Activated CD8-positive, alpha-beta T cell treated with anti-CD3 and anti-CD28 coated beads for 36 hours (primary cell): ENCODE results near the gene MYL7. TPM values are rescaled to one million over a fixed set of nuclear protein-coding genes. Genes with fewer than 3 reads are reported as not detected.

Experiments
- ATAC-seq: fragments of 200-7000 bp; cut with Tn5 transposase; one replicate; pipeline ENCODE4 v1.10.0; 2021; ENCODE audit warnings: mild to moderate bottlenecking, moderate library complexity
- CTCF ChIA-PET: fragments of 350-600 bp; sonication (Branson Sonifier 250); formaldehyde crosslinking; loops from one replicate; lab custom pipeline; 2021; ENCODE audit warnings: antibody characterized with exemption; lab: Charles Lee
- POLR2A ChIA-PET: fragments of 350-600 bp; sonication (Branson Sonifier 250); formaldehyde crosslinking; loops from one replicate; lab custom pipeline; 2021; ENCODE audit warnings: antibody characterized with exemption; lab: Charles Lee
- DNase-seq: peaks from one replicate; pipeline ENCODE4 v3.0.0-alpha.2; 2020
- H3K27ac Mint-ChIP-seq: one replicate; pipeline ENCODE4 v1.8.0; 2021; ENCODE audit warnings: mild to moderate bottlenecking, mixed read lengths
- H3K27me3 Mint-ChIP-seq: one replicate; pipeline ENCODE4 v1.8.0; 2021; ENCODE audit warnings: mixed read lengths
- H3K36me3 Mint-ChIP-seq: one replicate; pipeline ENCODE4 v1.8.0; 2021; ENCODE audit warnings: low read depth, mixed read lengths
- H3K4me1 Mint-ChIP-seq: one replicate; pipeline ENCODE4 v1.8.0; 2021; ENCODE audit warnings: low read depth, mixed read lengths
- H3K4me3 Mint-ChIP-seq: one replicate; pipeline ENCODE4 v1.8.0; 2021; ENCODE audit warnings: mild to moderate bottlenecking, moderate library complexity, mixed read lengths
- H3K9me3 Mint-ChIP-seq: one replicate; pipeline ENCODE4 v1.8.0; 2021; ENCODE audit warnings: mixed read lengths
- CTCF ChIP-seq: fragments of 200-600 bp; IDR thresholded peaks from one replicate; pipeline ENCODE4 v1.8.0; 2022; ENCODE audit warnings: antibody characterized with exemption, mild to moderate bottlenecking
- intact Hi-C: fragments of 100-400 bp; cut with micrococcal nuclease; formaldehyde crosslinking; loops from one replicate; pipeline ENCODE4 v1.10.0; 2022
- total RNA-seq, 2 experiments: library from RNA; stranded (reverse); gene quantifications; one replicate each; pipeline ENCODE4 v1.2.3, GENCODE V29; 2021

MYL7 gene
- total RNA-seq, 2 experiments from 2014 or later: not detected

DNA sequence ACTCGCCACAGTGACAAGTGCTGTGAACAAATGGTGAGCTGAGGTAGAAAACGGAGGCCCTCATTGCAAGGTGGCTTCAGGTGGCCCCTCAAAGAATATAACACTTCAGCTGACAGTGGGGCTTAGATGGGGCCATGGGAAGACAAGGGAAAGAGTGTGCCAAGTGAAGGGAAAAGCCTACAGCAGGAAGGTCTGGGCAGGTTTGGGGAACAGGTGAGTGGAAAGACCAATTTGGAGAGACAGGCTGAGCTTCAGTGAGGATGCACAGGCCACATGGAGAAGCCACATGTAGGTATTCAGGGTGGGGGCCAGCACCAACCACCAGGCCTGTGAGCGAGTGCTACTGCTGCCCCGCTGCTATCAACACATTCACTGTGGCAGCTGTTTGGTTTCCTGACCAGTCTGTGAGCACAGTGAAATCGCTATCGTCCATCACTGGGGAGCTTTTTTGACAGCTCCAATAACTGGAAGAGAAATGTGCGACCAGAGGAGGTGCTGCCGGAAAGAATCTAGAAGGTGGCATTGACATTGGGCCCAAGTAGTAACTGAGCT is 21.2 kb downstream of the MYL7 start:
- no peak overlapping the region for H3K27ac Mint-ChIP-seq
- DNase-seq (no peak), ATAC-seq (no peak)
- H3K36me3 Mint-ChIP-seq: peaks cover 40% of the 10 kb centered on the region
- no peak overlapping the region for H3K4me3 Mint-ChIP-seq
- H3K4me1 Mint-ChIP-seq: peaks cover 40% of the 10 kb centered on the region
- H3K27me3 Mint-ChIP-seq: no peaks in the 10 kb centered on the region
- ChIA-PET POLR2A (interaction anchor here (0.7 to 1.2 kb wide), 4 partner anchors 8 to 22 kb away, joined by 3 to 7 read pairs (median 4); no protein-coding TSS in a partner anchor), CTCF (interaction anchor here (1.1 to 1.4 kb wide), 2 partner anchors 10 to 12 kb away, joined by 4 read pairs; no protein-coding TSS in a partner anchor)
- intact Hi-C loops: no loop called here
- TF ChIP-seq CTCF: no peak
- H3K9me3 Mint-ChIP-seq: no peaks in the 10 kb centered on the region

GRCh38 chr7:44117801-44118429 is 23.2 kb downstream of the MYL7 start:
- ChIA-PET POLR2A (interaction anchor here (0.7 kb wide), 1 partner anchor 373 kb away, joined by 3 read pairs; no protein-coding TSS in a partner anchor), CTCF (no interaction called here)
- DNase-seq: no peak
- Mint-ChIP-seq H3K4me1 (peaks cover 37% of the 10 kb centered on the region), H3K27ac (no peak overlapping the region), H3K36me3 (peaks cover 48% of the 10 kb centered on the region), H3K4me3 (no peak overlapping the region), H3K27me3 (no peaks in the 10 kb centered on the region), H3K9me3 (no peaks in the 10 kb centered on the region)
- ATAC-seq: no peak
- intact Hi-C loops: no loop called here
- TF ChIP-seq CTCF: no peak

DNA sequence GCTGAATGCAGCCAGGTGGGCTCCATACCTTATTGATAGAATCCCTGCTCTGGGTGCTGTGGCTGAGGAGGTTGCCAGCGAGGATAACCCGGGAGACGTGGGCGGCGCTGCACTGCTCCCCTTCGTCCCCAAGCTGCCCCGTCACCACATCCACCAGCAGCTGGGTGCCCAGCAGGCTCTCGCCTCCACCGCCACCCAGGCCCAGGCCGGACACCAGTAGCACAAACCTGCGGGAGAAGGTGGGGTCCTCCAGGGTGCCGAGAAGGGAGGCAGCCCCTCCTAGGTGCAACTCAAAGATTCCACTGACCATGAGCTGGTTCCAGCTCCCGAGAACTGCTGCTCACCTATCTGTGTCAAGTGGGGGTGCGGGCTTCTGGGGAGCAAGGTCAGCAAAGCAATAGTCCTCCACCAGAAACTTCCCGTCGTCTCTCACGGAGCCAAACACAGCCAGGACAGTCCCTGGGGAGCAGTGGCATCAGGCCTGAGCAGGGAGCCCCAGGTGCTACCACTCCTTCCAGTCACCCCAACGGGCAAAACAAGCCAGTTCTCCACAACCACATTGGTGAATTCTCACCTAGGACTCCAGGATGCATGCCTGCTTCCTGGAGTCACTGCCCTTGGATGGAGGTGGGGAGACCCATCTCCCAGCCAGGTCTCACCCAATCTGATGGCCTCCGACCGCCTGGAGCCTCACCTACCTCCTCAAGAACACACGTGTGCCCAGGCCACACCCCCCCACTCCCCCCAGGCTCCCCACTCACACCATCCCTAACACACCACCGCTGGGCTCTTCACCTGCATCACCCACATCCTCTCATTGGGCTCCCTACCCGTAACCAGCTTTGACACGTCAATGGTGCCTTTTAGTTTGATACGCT is 24.1 kb downstream of the MYL7 start:
- H3K27ac Mint-ChIP-seq: no peak overlapping the region
- intact Hi-C loops: no loop called here
- POLR2A ChIA-PET: interaction anchor here (0.7 to 2.5 kb wide), 4 partner anchors 11 to 374 kb away, joined by 3 to 11 read pairs (median 4); no protein-coding TSS in a partner anchor
- no peak for ATAC-seq
- TF ChIP-seq CTCF: no peak
- CTCF ChIA-PET: no interaction called here
- no peaks in the 10 kb centered on the region for H3K27me3 Mint-ChIP-seq
- H3K36me3 Mint-ChIP-seq: peaks cover 49% of the 10 kb centered on the region
- H3K4me1 Mint-ChIP-seq: peaks cover 28% of the 10 kb centered on the region
- H3K9me3 Mint-ChIP-seq: no peaks in the 10 kb centered on the region
- no peak for DNase-seq
- H3K4me3 Mint-ChIP-seq: no peak overlapping the region

- POLR2A ChIA-PET: interaction anchor here (1.1 to 2.5 kb wide), 5 partner anchors 10 to 71 kb away, joined by 3 to 11 read pairs (median 5); partner anchors contain the start of gene DBNL
Measured at GRCh38 chr7:44116087-44116788, 24.9 kb downstream of the MYL7 start.

More at GRCh38 chr7:44116087-44116788, 24.9 kb downstream of the MYL7 start:
- H3K9me3 Mint-ChIP-seq: no peaks in the 10 kb centered on the region
- no peak overlapping the region for H3K4me3 Mint-ChIP-seq
- peaks cover 21% of the 10 kb centered on the region for H3K4me1 Mint-ChIP-seq
- intact Hi-C loops: no loop called here
- H3K36me3 Mint-ChIP-seq: peaks cover 47% of the 10 kb centered on the region
- H3K27me3 Mint-ChIP-seq: no peaks in the 10 kb centered on the region
- no peak for TF ChIP-seq CTCF
- no peak overlapping the region for H3K27ac Mint-ChIP-seq
- DNase-seq (no peak), ATAC-seq (no peak)
- CTCF ChIA-PET: interaction anchor here (0.7 kb wide), 1 partner anchor 19 kb away, joined by 3 read pairs; no protein-coding TSS in a partner anchor
